ENCODE measurements around the gene FASTKD2.

Gene FASTKD2

GRCh38 chr2:206765242-206766056, at the start of gene FASTKD2, which contains the start of gene MDH1B:
Gene FASTKD2 (plus strand): TSS chr2:206765606. CDS start chr2:206766694, 1,088 bp downstream.
Gene MDH1B (minus strand): TSS chr2:206765328. CDS start chr2:206765271, 57 bp downstream.
- ATAC-seq = peak; percentile 96
- H3K4me3 Mint-ChIP-seq = peak within 1 kb of the TSS; percentile 89
- peaks cover 21% of the 10 kb centered on the region for H3K36me3 Mint-ChIP-seq
- peaks cover 29% of the 10 kb centered on the region for H3K4me1 Mint-ChIP-seq
- H3K27me3 Mint-ChIP-seq = no peaks in the 10 kb centered on the region
- peak within 1 kb of the TSS; percentile 92 for H3K27ac Mint-ChIP-seq
- no peaks in the 10 kb centered on the region for H3K9me3 Mint-ChIP-seq

GRCh38 chr2:206716623-206717022, 48.8 kb upstream of the FASTKD2 start:
- Mint-ChIP-seq H3K27ac (no peak overlapping the region), H3K4me1 (no peaks in the 10 kb centered on the region), H3K36me3 (no peaks in the 10 kb centered on the region), H3K4me3 (no peak overlapping the region), H3K9me3 (no peaks in the 10 kb centered on the region), H3K27me3 (peaks cover 36% of the 10 kb centered on the region)
- no peak for ATAC-seq

GRCh38 chr2:206718296-206718695, 47.1 kb upstream of the FASTKD2 start, which contains the start of gene DYTN:
Gene DYTN (minus strand): TSS chr2:206718396. CDS start chr2:206718279, 117 bp downstream.
- Mint-ChIP-seq H3K27me3 (peaks cover 45% of the 10 kb centered on the region), H3K36me3 (no peaks in the 10 kb centered on the region), H3K9me3 (peaks cover 4% of the 10 kb centered on the region), H3K27ac (no peak within 1 kb of the TSS), H3K4me1 (no peaks in the 10 kb centered on the region), H3K4me3 (no peak within 1 kb of the TSS)
- no peak for ATAC-seq

GRCh38 chr2:206721256-206721920, 44.0 kb upstream of the FASTKD2 start:
- no peak for ATAC-seq
- no peaks in the 10 kb centered on the region for H3K36me3 Mint-ChIP-seq
- H3K9me3 Mint-ChIP-seq = peaks cover 4% of the 10 kb centered on the region
- H3K4me3 Mint-ChIP-seq = no peak overlapping the region
- no peaks in the 10 kb centered on the region for H3K4me1 Mint-ChIP-seq
- H3K27me3 Mint-ChIP-seq = peaks cover 23% of the 10 kb centered on the region
- H3K27ac Mint-ChIP-seq = no peak overlapping the region

- H3K27ac Mint-ChIP-seq = no peak overlapping the region
- ATAC-seq = no peak
- H3K4me1 Mint-ChIP-seq = no peaks in the 10 kb centered on the region
- peaks cover 37% of the 10 kb centered on the region for H3K27me3 Mint-ChIP-seq
- no peak overlapping the region for H3K4me3 Mint-ChIP-seq
- peaks cover 4% of the 10 kb centered on the region for H3K9me3 Mint-ChIP-seq
- no peaks in the 10 kb centered on the region for H3K36me3 Mint-ChIP-seq
These were observed 42.1 kb upstream of the FASTKD2 start for GRCh38 chr2:206723288-206723687.

- Mint-ChIP-seq H3K27ac (no peak overlapping the region), H3K4me1 (no peaks in the 10 kb centered on the region), H3K4me3 (no peak overlapping the region), H3K27me3 (peaks cover 30% of the 10 kb centered on the region), H3K36me3 (no peaks in the 10 kb centered on the region), H3K9me3 (peaks cover under 1% of the 10 kb centered on the region)
- ATAC-seq = no peak
These were observed 38.1 kb upstream of the FASTKD2 start for GRCh38 chr2:206727287-206727686.

GRCh38 chr2:206728277-206729199, 36.9 kb upstream of the FASTKD2 start:
- Mint-ChIP-seq H3K27me3 (peaks cover 27% of the 10 kb centered on the region), H3K27ac (no peak overlapping the region), H3K36me3 (no peaks in the 10 kb centered on the region), H3K9me3 (peaks cover 2% of the 10 kb centered on the region), H3K4me1 (no peaks in the 10 kb centered on the region), H3K4me3 (no peak overlapping the region)
- no peak for ATAC-seq

GRCh38 chr2:206733341-206733740, 32.1 kb upstream of the FASTKD2 start:
- Mint-ChIP-seq H3K27me3 (peaks cover 11% of the 10 kb centered on the region), H3K36me3 (no peaks in the 10 kb centered on the region), H3K4me3 (no peak overlapping the region), H3K9me3 (peaks cover 2% of the 10 kb centered on the region), H3K27ac (no peak overlapping the region), H3K4me1 (no peaks in the 10 kb centered on the region)
- no peak for ATAC-seq

- Mint-ChIP-seq H3K36me3 (no peaks in the 10 kb centered on the region), H3K27ac (no peak overlapping the region), H3K4me1 (no peaks in the 10 kb centered on the region), H3K9me3 (peaks cover 2% of the 10 kb centered on the region), H3K4me3 (no peak overlapping the region), H3K27me3 (peaks cover 8% of the 10 kb centered on the region)
- no peak for ATAC-seq
These were observed 28.5 kb upstream of the FASTKD2 start for GRCh38 chr2:206736935-206737334.

- Mint-ChIP-seq H3K27me3 (peaks cover 21% of the 10 kb centered on the region), H3K36me3 (no peaks in the 10 kb centered on the region), H3K4me3 (no peak overlapping the region), H3K9me3 (no peaks in the 10 kb centered on the region), H3K27ac (no peak overlapping the region), H3K4me1 (no peaks in the 10 kb centered on the region)
- no peak for ATAC-seq
These were observed 26.1 kb upstream of the FASTKD2 start for GRCh38 chr2:206739271-206739670.

- H3K36me3 Mint-ChIP-seq = no peaks in the 10 kb centered on the region
These were observed 24.6 kb upstream of the FASTKD2 start for GRCh38 chr2:206740800-206741199.

GRCh38 chr2:206756816-206757215, 8.6 kb upstream of the FASTKD2 start:
- H3K27ac Mint-ChIP-seq = no peak overlapping the region
- no peak overlapping the region for H3K4me3 Mint-ChIP-seq
- ATAC-seq = no peak
- H3K9me3 Mint-ChIP-seq = peaks cover 3% of the 10 kb centered on the region
- no peaks in the 10 kb centered on the region for H3K36me3 Mint-ChIP-seq
- no peaks in the 10 kb centered on the region for H3K4me1 Mint-ChIP-seq
- H3K27me3 Mint-ChIP-seq = peaks cover 5% of the 10 kb centered on the region

More at GRCh38 chr2:206740800-206741199, 24.6 kb upstream of the FASTKD2 start:
- ATAC-seq = no peak
- Mint-ChIP-seq H3K9me3 (no peaks in the 10 kb centered on the region), H3K27ac (no peak overlapping the region), H3K4me3 (no peak overlapping the region), H3K4me1 (no peaks in the 10 kb centered on the region), H3K27me3 (peaks cover 21% of the 10 kb centered on the region)

- Mint-ChIP-seq H3K4me1 (peaks cover 28% of the 10 kb centered on the region), H3K9me3 (no peaks in the 10 kb centered on the region), H3K36me3 (peaks cover 19% of the 10 kb centered on the region), H3K27ac (peak overlapping the region; percentile 92), H3K4me3 (peak overlapping the region; percentile 89), H3K27me3 (no peaks in the 10 kb centered on the region)
- peak; percentile 69 for ATAC-seq
These were observed 649 bp upstream of the FASTKD2 start for GRCh38 chr2:206764673-206765241.

- ATAC-seq = no peak
- H3K27ac Mint-ChIP-seq = peak overlapping the region; percentile 92
- peaks cover 21% of the 10 kb centered on the region for H3K36me3 Mint-ChIP-seq
- H3K4me3 Mint-ChIP-seq = peak overlapping the region; percentile 89
- H3K4me1 Mint-ChIP-seq = peaks cover 29% of the 10 kb centered on the region
- no peaks in the 10 kb centered on the region for H3K9me3 Mint-ChIP-seq
- no peaks in the 10 kb centered on the region for H3K27me3 Mint-ChIP-seq
These were observed 888 bp downstream of the FASTKD2 start for GRCh38 chr2:206766057-206766930.
